ENCODE data around the gene UBE2QL1.

UBE2QL1 gene

DNA sequence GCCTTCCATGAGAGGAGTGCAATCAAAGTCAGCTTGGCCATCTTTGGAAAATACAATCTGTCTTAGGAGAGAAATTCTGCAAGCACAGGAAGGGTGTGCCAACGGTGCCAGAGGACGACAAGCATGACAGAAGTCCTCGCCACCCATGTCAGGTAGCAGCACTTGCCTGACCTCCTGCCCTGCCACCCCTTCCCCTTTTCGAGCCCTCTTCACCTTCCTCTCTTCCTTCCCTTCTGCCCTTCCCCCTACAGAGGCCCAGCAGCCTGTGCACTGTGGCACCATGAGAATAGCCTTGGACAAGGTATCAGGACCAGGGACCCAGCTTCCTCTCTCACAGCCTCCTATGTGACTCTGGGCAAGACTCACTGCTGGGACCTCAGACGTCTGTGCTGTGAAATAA lies 5.3 kb upstream of the UBE2QL1 start:
- Mint-ChIP-seq H3K27ac (no peak overlapping the region), H3K27me3 (peaks cover 22% of the 10 kb centered on the region), H3K4me1 (no peaks in the 10 kb centered on the region), H3K36me3 (no peaks in the 10 kb centered on the region), H3K4me3 (no peak overlapping the region), H3K9me3 (peaks cover 6% of the 10 kb centered on the region)

DNA sequence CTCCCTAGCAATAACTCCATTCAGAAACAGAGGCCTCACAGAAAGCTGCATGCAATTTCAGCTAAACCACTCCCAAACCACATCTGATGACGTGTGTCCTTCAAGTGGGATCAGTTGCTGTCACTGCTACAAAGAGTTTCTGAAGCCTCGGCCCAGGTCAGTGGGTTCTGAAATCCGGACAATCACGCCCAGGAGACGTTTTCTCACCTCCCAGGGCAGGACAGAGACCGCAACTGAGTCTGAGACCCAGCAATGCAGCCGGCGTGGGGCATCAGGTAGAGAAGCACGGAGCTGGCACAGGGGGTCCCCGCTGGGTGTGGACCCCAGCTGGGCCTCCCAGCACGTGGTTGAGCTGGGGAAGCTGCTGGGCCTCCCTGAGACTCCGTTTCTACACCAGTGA lies 2.6 kb upstream of the UBE2QL1 start:
- no peak overlapping the region for H3K4me3 Mint-ChIP-seq
- H3K36me3 Mint-ChIP-seq: no peaks in the 10 kb centered on the region
- H3K4me1 Mint-ChIP-seq: peaks cover 11% of the 10 kb centered on the region
- H3K9me3 Mint-ChIP-seq: peaks cover 6% of the 10 kb centered on the region
- peaks cover 32% of the 10 kb centered on the region for H3K27me3 Mint-ChIP-seq
- H3K27ac Mint-ChIP-seq: no peak overlapping the region

DNA sequence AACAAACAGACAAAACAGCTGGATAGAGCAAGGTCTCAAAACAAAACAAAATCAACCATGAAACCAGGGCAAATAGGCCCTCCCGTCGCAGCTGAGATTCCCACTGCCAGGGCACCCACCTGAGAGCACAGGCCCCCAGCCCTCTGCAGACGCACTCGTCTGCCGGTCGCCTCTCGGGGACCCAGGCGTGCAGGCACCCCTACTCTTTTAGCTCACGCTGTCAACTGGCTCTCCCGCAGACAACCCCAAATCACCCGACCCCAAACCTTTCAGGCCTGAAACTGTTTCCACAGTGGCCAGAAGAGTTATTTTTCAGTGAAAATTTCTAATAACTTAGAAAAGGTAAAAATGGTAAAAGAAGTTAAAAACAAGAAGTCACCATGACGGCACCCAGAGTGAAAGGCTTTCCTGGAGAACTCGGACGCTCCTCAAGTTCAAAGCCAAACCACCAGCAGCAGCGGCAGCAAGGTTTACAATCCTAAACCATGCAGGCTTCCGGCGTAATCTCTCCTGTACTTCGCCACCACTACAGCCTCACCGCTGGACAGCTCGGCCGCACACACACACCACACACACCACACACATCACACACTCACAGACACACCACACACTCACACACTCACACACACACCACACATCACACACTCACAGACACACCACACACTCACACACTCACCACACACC lies 1.9 kb upstream of the UBE2QL1 start:
- Mint-ChIP-seq H3K9me3 (peaks cover 6% of the 10 kb centered on the region), H3K27ac (no peak overlapping the region), H3K36me3 (no peaks in the 10 kb centered on the region), H3K4me1 (peaks cover 11% of the 10 kb centered on the region), H3K27me3 (peaks cover 32% of the 10 kb centered on the region), H3K4me3 (no peak overlapping the region)

DNA sequence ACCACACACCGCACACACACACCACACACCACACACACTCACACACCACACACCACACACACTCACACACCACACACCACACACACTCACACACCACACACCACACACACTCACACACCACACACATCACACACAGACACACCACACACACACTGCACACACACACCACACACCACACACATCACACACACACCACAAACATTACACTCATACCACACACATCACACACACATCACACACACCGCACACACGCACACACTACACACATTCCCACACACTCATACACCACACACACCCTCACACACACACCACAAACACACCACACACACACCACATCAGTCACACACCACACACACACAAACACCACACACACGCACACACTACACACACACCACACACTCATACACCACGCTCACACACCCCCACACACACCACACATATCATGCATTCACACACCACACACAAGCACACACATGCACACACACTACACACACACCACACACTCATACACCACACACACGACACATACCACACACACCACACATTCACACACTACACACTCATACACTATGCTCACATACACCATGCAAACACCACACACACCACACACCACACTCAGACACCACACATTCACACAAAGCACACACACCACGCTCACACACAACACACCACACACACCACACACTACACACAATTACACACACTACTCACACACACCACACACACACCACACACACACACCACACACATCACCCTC lies 1.1 kb upstream of the UBE2QL1 start:
- Mint-ChIP-seq H3K36me3 (no peaks in the 10 kb centered on the region), H3K27me3 (peaks cover 30% of the 10 kb centered on the region), H3K4me3 (no peak overlapping the region), H3K9me3 (peaks cover 5% of the 10 kb centered on the region), H3K27ac (no peak overlapping the region), H3K4me1 (peaks cover 11% of the 10 kb centered on the region)

DNA sequence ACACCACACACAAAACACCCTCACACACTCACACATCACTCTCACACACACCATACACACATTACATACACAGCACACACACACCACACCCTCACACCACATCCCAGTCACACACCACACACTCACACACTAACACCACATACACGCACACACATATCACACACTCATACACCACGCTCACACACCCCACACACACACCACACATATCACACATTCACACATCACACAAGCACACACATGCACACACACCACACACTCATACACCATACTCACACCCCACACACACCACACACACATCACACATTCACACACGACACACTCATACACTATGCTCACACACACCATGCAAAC lies 543 bp upstream of the UBE2QL1 start:
- Mint-ChIP-seq H3K36me3 (no peaks in the 10 kb centered on the region), H3K27me3 (peaks cover 34% of the 10 kb centered on the region), H3K9me3 (no peaks in the 10 kb centered on the region), H3K4me1 (peaks cover 11% of the 10 kb centered on the region), H3K27ac (no peak overlapping the region), H3K4me3 (no peak overlapping the region)

DNA sequence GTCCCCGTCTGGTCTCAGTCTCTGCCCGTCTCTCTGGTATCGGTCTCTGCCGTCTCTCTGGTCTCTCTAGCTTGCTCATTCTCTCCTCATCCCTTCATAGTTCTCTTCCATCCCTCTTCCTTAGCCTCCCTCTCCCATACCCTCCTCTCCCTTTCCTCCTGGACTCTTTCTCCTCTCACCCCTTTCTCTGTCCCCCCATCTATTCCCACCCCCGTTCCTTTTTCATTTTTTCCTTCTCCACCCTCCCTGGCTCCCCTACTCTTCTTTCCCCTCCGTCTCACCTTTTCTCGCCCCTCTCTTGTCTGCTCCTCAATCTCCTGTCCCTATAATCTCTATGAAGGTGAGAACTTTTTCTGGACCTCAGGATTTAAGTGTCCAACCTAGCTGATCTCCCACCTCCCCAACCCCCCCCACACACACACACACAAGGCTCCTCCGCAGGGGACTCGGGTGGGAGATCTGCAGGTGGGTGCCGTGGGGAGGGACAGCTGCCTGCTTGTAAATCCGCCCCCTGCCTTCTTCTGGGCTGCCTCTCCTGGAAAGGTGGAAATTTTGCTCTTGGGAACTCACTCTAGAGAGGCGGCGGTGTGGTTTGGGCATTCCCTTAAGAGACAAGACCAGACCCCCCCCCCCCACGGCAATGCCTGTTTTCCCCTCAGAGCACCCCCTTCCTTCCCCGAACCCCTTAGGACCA lies 953 bp downstream of the UBE2QL1 start:
- H3K4me3 Mint-ChIP-seq: peak overlapping the region; percentile 82
- no peaks in the 10 kb centered on the region for H3K9me3 Mint-ChIP-seq
- peaks cover 11% of the 10 kb centered on the region for H3K4me1 Mint-ChIP-seq
- H3K36me3 Mint-ChIP-seq: no peaks in the 10 kb centered on the region
- no peak overlapping the region for H3K27ac Mint-ChIP-seq
- H3K27me3 Mint-ChIP-seq: peaks cover 36% of the 10 kb centered on the region

DNA sequence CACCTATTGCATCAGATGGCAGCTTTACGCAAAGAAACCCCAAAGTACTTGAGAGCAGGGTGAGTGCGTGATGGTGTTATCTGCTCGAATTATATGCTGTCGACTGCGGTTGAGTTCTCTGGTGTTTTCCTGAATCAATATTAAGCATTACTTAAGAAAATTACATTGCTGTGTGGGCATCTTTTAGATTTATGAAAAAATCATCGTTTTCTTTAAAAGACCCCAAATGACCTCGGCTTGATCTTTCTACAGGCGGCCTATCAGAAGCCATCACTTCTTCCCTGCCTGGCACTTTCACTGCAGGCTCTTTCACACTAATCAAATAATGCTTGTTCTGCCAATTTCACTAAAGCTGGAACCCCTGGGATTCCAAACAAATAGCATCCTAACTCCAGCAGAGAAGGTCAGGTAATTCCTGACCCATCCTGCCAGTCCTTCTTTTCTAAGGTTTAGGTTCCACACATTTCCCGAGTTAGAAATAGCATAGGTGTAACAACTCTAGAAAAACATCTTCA lies 1.7 kb downstream of the UBE2QL1 start:
- Mint-ChIP-seq H3K27me3 (peaks cover 35% of the 10 kb centered on the region), H3K4me3 (peak overlapping the region; percentile 37), H3K36me3 (no peaks in the 10 kb centered on the region), H3K9me3 (no peaks in the 10 kb centered on the region), H3K27ac (no peak overlapping the region), H3K4me1 (peaks cover 11% of the 10 kb centered on the region)

DNA sequence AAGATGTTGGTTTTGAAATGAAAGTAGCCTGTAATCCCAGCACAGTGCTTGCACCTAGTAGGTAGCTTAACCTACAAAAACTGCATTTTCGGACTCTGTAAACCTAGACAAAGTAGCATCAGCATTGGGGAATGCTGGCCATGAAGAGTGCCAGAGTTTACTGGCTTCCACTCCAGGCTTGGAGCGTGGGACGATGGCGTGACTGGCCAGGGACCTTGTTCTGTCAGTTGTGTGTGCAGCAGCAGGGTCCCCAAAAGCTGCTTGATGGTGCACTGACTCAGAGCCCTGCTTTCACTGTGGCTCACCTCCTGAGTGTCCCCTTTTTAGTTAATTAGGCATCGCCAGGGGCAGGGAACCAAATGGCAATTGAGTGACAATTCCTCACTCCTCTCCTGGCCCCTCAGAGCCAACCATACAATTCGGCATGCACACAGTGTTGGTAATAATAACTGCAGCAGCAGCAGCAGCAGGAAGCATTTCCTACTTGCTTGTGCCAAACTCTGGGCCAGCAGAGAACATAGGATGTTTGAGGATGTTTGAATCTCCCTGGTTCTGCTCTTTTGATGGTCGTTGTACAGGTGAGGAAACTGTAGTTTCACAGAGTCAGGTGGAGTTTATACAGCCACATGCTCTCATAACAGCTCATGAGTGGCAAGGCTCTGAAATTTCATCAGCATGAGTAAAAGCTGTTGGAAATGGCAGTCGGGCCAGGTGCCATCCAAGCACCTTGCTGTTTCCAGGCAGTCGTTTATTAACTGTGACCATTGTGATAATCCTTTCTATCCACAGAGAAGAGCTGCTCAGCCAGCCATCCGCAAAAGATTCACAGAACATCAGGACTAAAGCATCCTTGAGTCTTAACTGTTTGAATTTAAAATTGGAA lies 4.2 kb downstream of the UBE2QL1 start:
- Mint-ChIP-seq H3K27me3 (peaks cover 48% of the 10 kb centered on the region), H3K9me3 (no peaks in the 10 kb centered on the region), H3K27ac (no peak overlapping the region), H3K4me3 (no peak overlapping the region), H3K36me3 (no peaks in the 10 kb centered on the region), H3K4me1 (peaks cover 11% of the 10 kb centered on the region)

DNA sequence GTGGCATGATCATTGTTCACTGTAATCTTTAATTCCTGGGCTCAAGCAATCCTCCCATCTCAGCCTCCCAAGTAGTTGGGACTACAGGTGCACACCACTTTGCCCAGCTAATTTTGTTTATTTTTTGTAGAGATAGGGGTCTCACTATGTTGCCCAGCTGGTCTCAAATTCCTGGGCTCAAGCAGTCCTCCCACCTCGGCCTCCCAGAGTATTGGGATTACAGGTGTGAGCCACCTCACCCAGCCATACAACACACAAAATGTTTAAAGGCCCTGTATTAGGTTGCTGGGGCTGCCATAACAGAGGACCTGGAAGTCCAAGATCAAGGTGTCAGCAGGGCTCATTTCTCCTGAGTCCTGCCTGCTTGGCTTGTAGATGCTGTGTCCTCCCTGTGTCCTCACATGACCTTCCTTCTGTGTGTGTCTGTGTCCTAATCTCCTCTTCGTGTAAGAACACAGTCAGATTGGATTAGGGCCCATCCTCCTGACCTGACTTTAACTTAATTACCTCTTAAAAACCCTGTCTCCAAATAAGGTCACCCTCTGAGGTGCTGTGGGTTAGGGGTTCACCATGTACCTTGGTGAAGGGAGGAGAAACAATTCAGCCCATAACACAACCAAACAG lies 5.4 kb downstream of the UBE2QL1 start:
- peaks cover 48% of the 10 kb centered on the region for H3K27me3 Mint-ChIP-seq
- H3K9me3 Mint-ChIP-seq: no peaks in the 10 kb centered on the region
- no peaks in the 10 kb centered on the region for H3K36me3 Mint-ChIP-seq
- H3K4me3 Mint-ChIP-seq: no peak overlapping the region
- H3K27ac Mint-ChIP-seq: no peak overlapping the region
- peaks cover 8% of the 10 kb centered on the region for H3K4me1 Mint-ChIP-seq

DNA sequence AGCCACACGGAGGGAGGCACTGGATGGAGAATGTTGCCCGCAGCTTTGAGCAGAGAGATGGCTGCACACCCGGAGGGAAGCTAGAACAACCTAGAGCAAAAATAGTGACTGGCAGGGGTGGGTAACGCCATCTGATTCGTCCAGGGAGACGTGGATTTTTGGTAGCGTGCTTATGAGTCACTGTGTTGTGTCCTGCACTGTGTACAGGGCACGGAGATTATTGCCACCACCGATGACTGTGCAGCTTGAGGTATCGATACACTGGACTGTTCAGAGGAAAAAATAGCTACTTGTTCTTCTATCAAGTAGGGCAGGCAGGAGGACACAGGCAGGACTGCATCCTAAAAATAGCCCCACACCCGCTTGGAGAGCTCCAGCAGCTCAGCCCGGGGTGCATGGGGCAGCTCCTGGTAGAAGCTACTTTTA lies 6.0 kb downstream of the UBE2QL1 start:
- Mint-ChIP-seq H3K9me3 (no peaks in the 10 kb centered on the region), H3K4me1 (peaks cover 2% of the 10 kb centered on the region), H3K27me3 (peaks cover 44% of the 10 kb centered on the region), H3K27ac (no peak overlapping the region), H3K4me3 (no peak overlapping the region), H3K36me3 (no peaks in the 10 kb centered on the region)

DNA sequence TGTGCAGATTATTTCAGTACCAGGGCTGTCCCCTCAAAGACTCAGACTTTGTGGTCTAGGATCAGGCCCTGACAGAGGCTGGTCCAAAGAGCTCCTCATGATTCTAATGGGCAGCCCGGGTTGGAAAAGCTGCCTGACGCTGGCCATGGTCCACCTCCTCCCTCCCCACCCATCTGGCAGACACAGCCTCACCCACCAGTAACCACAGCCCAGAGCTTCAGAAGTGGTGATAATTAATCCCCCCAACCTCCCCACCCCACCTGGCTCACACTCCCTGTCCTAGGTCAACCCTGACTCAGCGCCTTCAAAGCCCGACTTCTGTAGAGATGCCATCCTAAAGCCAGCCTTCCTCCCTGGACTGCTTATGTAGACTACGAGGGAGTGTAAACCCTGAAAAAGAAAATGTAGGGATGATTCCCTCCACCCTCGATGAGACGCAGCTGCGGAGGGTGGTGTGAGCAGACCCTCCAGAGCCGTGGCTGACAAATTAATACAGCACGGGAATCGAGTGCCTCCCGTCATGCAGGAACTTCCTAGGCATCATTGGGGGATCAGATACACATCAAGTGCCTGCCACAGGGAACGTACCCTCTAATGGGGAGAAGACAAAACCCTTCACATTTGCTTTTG lies 7.0 kb downstream of the UBE2QL1 start:
- Mint-ChIP-seq H3K36me3 (no peaks in the 10 kb centered on the region), H3K4me3 (no peak overlapping the region), H3K27ac (no peak overlapping the region), H3K4me1 (no peaks in the 10 kb centered on the region), H3K9me3 (no peaks in the 10 kb centered on the region), H3K27me3 (peaks cover 36% of the 10 kb centered on the region)

DNA sequence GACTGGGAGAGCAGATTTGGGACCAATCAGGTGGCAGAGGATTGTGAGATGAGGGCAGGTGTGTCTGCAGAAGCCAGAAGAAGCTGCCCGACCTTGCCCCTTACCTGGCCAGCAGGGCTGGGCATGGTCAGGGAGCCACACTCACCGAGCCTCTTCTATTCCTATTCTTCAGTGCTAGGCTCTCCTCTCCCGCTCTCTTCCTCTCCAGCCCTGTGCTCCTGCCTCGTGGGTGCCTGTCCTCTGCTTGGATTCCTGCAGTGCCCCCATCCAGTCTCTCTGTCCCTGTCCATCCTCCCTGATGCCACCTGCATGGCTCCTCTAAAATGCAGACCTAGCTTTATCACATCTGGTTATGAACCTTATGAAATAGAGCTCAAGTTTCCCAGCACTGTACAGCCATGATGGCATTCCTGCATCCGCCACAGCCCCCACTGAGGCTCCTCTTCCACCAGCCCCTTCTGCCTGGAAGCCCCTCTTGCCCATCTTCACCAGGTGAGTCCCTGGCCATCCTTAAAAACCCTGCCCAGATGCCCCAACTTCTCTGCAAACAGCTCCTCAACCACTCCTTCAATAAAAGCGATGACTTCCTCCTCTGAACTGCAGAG lies 8.2 kb downstream of the UBE2QL1 start:
- Mint-ChIP-seq H3K27me3 (peaks cover 28% of the 10 kb centered on the region), H3K9me3 (no peaks in the 10 kb centered on the region), H3K4me3 (no peak overlapping the region), H3K4me1 (no peaks in the 10 kb centered on the region), H3K27ac (peak overlapping the region; percentile 25), H3K36me3 (no peaks in the 10 kb centered on the region)

DNA sequence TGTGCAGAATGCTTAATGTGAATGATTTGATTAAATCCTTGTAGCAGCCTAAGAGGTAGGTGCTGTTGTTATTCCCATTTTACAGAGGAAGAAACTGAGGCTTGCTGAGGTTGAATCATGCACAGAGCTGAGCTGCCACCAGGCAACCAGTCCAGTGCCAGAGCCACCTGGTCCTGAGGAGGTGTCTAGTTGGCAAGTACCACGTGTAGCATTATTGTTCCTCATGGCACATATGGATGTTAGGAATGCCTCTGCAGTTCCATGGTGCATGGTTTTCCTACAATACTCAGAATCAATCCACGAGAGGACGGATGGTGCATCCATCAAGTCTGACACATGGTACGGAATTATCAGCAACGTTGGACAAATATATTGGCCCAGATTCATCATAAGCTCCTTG lies 8.9 kb downstream of the UBE2QL1 start:
- peaks cover 28% of the 10 kb centered on the region for H3K27me3 Mint-ChIP-seq
- H3K9me3 Mint-ChIP-seq: no peaks in the 10 kb centered on the region
- H3K4me3 Mint-ChIP-seq: no peak overlapping the region
- H3K36me3 Mint-ChIP-seq: no peaks in the 10 kb centered on the region
- H3K4me1 Mint-ChIP-seq: no peaks in the 10 kb centered on the region
- H3K27ac Mint-ChIP-seq: no peak overlapping the region

DNA sequence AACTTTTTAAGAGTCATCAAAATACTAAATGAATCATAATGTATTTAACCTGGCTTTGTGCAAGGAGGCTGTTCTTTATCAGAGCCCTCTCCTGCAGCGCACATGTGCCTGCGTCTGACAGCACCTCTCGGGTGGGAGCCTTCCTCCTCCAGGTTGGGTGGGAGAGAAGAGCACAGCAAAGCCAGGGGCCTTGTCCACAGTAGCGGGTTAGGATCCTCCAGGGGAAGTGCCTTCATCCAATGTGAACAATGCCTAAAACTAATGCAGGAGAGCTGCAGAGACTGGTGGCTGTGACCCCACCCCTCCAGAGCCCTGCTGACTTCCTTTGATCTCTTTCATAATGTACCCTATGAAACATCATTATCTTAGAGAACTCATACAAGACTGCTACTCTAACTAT lies 10.2 kb downstream of the UBE2QL1 start:
- Mint-ChIP-seq H3K4me1 (no peaks in the 10 kb centered on the region), H3K27me3 (peaks cover 26% of the 10 kb centered on the region), H3K9me3 (no peaks in the 10 kb centered on the region), H3K36me3 (no peaks in the 10 kb centered on the region), H3K27ac (no peak overlapping the region), H3K4me3 (no peak overlapping the region)
